Stomach (tissue), 4 donors: ENCODE results near the gene SMCR8.

Experiments used
- EP300 ChIP-seq: sonication (generic); formaldehyde crosslinking; IDR thresholded peaks from one replicate; pipeline ENCODE4 v1.6.1; 2017; ENCODE audit warnings: antibody characterized with exemption
- POLR2A ChIP-seq, 4 donors: fragments of 450-650 bp; IDR thresholded peaks; one replicate each; pipeline ENCODE4 v1.6.1; 2016; ENCODE audit warnings: antibody characterized with exemption in 4 of 4, control low read depth in 2 of 4, mild to moderate bottlenecking in 1 of 4, moderate library complexity in 1 of 4
- POLR2AphosphoS5 ChIP-seq, 3 donors: sonication (generic); formaldehyde crosslinking; IDR thresholded peaks; one replicate each; pipeline ENCODE4 v1.6.1; 2016; ENCODE audit warnings: antibody characterized with exemption in 3 of 3
- TF ChIP-seq, protein P1 (sequence below), 7 experiments: fragments of 450-650 bp in 4 of 7; fragments of 200-600 bp in 3 of 7; sonication (generic) in 3 of 7; IDR thresholded peaks; one replicate each; pipeline ENCODE4 v1.5.1; 2016 to 2019; ENCODE audit warnings: antibody characterized with exemption in 7 of 7, control low read depth in 2 of 7, mild to moderate bottlenecking in 1 of 7

DNA sequence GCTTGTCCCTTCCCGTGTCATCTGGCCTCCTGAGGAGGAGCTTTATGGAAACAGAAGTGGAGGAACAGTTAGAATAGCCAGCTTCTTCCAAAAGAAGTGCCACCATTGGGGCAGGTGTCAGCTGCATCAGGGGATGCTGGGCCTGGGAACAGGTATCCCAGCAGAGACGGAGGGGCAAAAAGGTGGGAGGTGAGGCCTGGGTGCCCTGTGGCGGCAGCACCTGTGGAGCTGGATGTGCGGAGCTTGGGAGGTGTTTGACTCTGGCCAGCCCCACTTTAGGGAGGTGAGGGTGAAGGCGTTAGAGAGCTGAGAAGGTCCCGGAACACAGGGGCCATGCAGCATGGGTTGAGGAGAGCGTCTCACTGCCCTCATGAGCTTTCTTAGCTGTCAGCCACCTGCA is 5.2 kb downstream of the SMCR8 start:
- TF ChIP-seq, protein P1, sequence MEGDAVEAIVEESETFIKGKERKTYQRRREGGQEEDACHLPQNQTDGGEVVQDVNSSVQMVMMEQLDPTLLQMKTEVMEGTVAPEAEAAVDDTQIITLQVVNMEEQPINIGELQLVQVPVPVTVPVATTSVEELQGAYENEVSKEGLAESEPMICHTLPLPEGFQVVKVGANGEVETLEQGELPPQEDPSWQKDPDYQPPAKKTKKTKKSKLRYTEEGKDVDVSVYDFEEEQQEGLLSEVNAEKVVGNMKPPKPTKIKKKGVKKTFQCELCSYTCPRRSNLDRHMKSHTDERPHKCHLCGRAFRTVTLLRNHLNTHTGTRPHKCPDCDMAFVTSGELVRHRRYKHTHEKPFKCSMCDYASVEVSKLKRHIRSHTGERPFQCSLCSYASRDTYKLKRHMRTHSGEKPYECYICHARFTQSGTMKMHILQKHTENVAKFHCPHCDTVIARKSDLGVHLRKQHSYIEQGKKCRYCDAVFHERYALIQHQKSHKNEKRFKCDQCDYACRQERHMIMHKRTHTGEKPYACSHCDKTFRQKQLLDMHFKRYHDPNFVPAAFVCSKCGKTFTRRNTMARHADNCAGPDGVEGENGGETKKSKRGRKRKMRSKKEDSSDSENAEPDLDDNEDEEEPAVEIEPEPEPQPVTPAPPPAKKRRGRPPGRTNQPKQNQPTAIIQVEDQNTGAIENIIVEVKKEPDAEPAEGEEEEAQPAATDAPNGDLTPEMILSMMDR (IDR thresholded peaks at IDR 0.05) = no peak
- TF ChIP-seq POLR2A (IDR thresholded peaks at IDR 0.05) (no peak), POLR2AphosphoS5 (IDR thresholded peaks at IDR 0.05) (no peak), EP300 (no peak)
